ENCODE measurements around the gene HNRNPA2B1. TPM values are rescaled to one million over a fixed set of nuclear protein-coding genes. Genes with fewer than 3 reads are reported as not detected.
A peak's percentile ranks its signal among the peaks of the same experiment; 100 is the strongest.

The HNRNPA2B1 gene
- total RNA-seq, 1 donor from 2014 or later: 368 TPM

- H3K27me3 ChIP-seq (ENCODE audit: low read depth): no peaks in the 10 kb centered on the region
- H3K4me3 ChIP-seq: no peak overlapping the region
- H3K9me3 ChIP-seq: no peaks in the 10 kb centered on the region
- intact Hi-C loops (cut with DNase I): no loop called here
- no peaks in the 10 kb centered on the region for H3K4me1 ChIP-seq
- ATAC-seq (no peak), DNase-seq (no peak)
- H3K27ac ChIP-seq: no peak overlapping the region
- H3K36me3 ChIP-seq: no peaks in the 10 kb centered on the region
- TF ChIP-seq, protein P1, sequence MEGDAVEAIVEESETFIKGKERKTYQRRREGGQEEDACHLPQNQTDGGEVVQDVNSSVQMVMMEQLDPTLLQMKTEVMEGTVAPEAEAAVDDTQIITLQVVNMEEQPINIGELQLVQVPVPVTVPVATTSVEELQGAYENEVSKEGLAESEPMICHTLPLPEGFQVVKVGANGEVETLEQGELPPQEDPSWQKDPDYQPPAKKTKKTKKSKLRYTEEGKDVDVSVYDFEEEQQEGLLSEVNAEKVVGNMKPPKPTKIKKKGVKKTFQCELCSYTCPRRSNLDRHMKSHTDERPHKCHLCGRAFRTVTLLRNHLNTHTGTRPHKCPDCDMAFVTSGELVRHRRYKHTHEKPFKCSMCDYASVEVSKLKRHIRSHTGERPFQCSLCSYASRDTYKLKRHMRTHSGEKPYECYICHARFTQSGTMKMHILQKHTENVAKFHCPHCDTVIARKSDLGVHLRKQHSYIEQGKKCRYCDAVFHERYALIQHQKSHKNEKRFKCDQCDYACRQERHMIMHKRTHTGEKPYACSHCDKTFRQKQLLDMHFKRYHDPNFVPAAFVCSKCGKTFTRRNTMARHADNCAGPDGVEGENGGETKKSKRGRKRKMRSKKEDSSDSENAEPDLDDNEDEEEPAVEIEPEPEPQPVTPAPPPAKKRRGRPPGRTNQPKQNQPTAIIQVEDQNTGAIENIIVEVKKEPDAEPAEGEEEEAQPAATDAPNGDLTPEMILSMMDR (IDR thresholded peaks at IDR 0.05): no peak
Measured at GRCh38 chr7:26172048-26172447, 28.5 kb downstream of the HNRNPA2B1 start.

- Histone ChIP-seq H3K36me3 (no peaks in the 10 kb centered on the region), H3K9me3 (no peaks in the 10 kb centered on the region), H3K4me3 (no peak overlapping the region), H3K4me1 (no peaks in the 10 kb centered on the region), H3K27ac (no peak overlapping the region), H3K27me3 (ENCODE audit: low read depth) (no peaks in the 10 kb centered on the region)
- no peak for ATAC-seq
- intact Hi-C loops (cut with DNase I): no loop called here
- TF ChIP-seq, protein P1 (IDR thresholded peaks at IDR 0.05): no peak
- DNase-seq: no peak
Measured at GRCh38 chr7:26171601-26172000, 28.9 kb downstream of the HNRNPA2B1 start.

GRCh38 chr7:26170663-26171062 lies 29.9 kb downstream of the HNRNPA2B1 start:
- H3K4me3 ChIP-seq: no peak overlapping the region

GRCh38 chr7:26169271-26169670 lies 31.3 kb downstream of the HNRNPA2B1 start:
- H3K4me1 ChIP-seq: no peaks in the 10 kb centered on the region
- no peak for DNase-seq

More at GRCh38 chr7:26170663-26171062, 29.9 kb downstream of the HNRNPA2B1 start:
- no peak overlapping the region for H3K27ac ChIP-seq
- intact Hi-C loops (cut with DNase I): no loop called here
- no peaks in the 10 kb centered on the region for H3K36me3 ChIP-seq
- TF ChIP-seq, protein P1 (IDR thresholded peaks at IDR 0.05): no peak
- peak; percentile 57 to 65 for ATAC-seq
- no peak for DNase-seq
- H3K27me3 ChIP-seq (ENCODE audit: low read depth): no peaks in the 10 kb centered on the region
- no peaks in the 10 kb centered on the region for H3K4me1 ChIP-seq
- H3K9me3 ChIP-seq: no peaks in the 10 kb centered on the region

DNA sequence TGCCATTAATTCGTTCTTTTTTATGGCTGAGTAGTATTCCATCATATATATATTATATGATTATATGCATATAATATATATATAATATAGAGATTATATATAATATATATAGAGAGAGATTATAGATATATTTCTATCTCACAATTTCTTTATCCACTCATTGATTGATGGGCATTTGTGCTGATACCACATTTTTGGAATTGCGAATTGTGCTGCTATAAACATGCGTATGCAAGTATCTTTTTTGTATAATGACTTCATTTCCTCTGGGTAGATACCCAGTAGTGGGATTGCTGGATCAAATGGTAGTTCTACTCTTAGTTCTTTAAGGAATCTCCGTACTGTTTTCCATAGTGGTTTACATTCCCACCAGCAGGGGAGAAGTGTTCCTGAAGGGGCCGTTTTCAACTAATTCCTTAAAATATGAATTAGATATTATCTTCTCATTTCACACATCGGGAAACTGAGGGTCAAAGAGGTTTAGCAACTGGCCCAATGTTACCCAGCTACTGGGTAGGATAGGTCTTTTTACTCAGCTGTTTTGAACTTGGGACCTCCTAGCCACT lies 32.0 kb downstream of the HNRNPA2B1 start:
- DNase-seq (no peak), ATAC-seq (no peak)
- no peaks in the 10 kb centered on the region for H3K36me3 ChIP-seq
- TF ChIP-seq, protein P1 (IDR thresholded peaks at IDR 0.05): no peak
- no peak overlapping the region for H3K4me3 ChIP-seq
- intact Hi-C loops (cut with DNase I): no loop called here
- H3K9me3 ChIP-seq: no peaks in the 10 kb centered on the region
- H3K27ac ChIP-seq: no peak overlapping the region
- H3K27me3 ChIP-seq (ENCODE audit: low read depth): no peaks in the 10 kb centered on the region
- H3K4me1 ChIP-seq: no peaks in the 10 kb centered on the region

More at GRCh38 chr7:26169271-26169670, 31.3 kb downstream of the HNRNPA2B1 start:
- no peaks in the 10 kb centered on the region for H3K27me3 ChIP-seq (ENCODE audit: low read depth)
- ATAC-seq: no peak
- intact Hi-C loops (cut with DNase I): no loop called here
- no peaks in the 10 kb centered on the region for H3K9me3 ChIP-seq
- no peaks in the 10 kb centered on the region for H3K36me3 ChIP-seq
- TF ChIP-seq, protein P1 (IDR thresholded peaks at IDR 0.05): no peak
- no peak overlapping the region for H3K4me3 ChIP-seq
- no peak overlapping the region for H3K27ac ChIP-seq

Data from lower lobe of right lung (tissue), 2 donors.